GM15510 (cell line): Measurements from ENCODE around the gene LDLRAD3.

Experiments used
- POLR2A ChIP-seq: IDR thresholded peaks from 3 replicates; pipeline ENCODE4 v1.6.1; 2011; ENCODE audit warnings: borderline replicate concordance; ENCODE audit not compliant: insufficient read length; ENCODE audit errors: extremely low read depth

The LDLRAD3 gene

GRCh38 chr11:36238036-36238631 lies 294.3 kb downstream of the LDLRAD3 start:
- no peak for TF ChIP-seq POLR2A

- no peak for TF ChIP-seq POLR2A
These were observed 295.0 kb downstream of the LDLRAD3 start for GRCh38 chr11:36238881-36239280.

GRCh38 chr11:36239636-36240035 lies 295.8 kb downstream of the LDLRAD3 start:
- no peak for TF ChIP-seq POLR2A

- TF ChIP-seq POLR2A: no peak
These were observed 296.3 kb downstream of the LDLRAD3 start for GRCh38 chr11:36240173-36240572.

- TF ChIP-seq POLR2A: no peak
These were observed 296.9 kb downstream of the LDLRAD3 start for GRCh38 chr11:36240801-36241200.

- no peak for TF ChIP-seq POLR2A
These were observed 297.6 kb downstream of the LDLRAD3 start for GRCh38 chr11:36241497-36241896.

- no peak for TF ChIP-seq POLR2A
These were observed 299.8 kb downstream of the LDLRAD3 start for GRCh38 chr11:36243641-36244040.

- TF ChIP-seq POLR2A: no peak
These were observed 303.6 kb downstream of the LDLRAD3 start for GRCh38 chr11:36247493-36247892.

- TF ChIP-seq POLR2A: no peak
These were observed 304.6 kb downstream of the LDLRAD3 start for GRCh38 chr11:36248436-36248835.

GRCh38 chr11:36249246-36249645 lies 305.4 kb downstream of the LDLRAD3 start:
- no peak for TF ChIP-seq POLR2A

- TF ChIP-seq POLR2A: no peak
These were observed 308.0 kb downstream of the LDLRAD3 start for GRCh38 chr11:36251823-36252222.

GRCh38 chr11:36253238-36253637 lies 309.4 kb downstream of the LDLRAD3 start:
- no peak for TF ChIP-seq POLR2A

- no peak for TF ChIP-seq POLR2A
These were observed 310.9 kb downstream of the LDLRAD3 start for GRCh38 chr11:36254713-36255112.

- TF ChIP-seq POLR2A: no peak
These were observed 313.5 kb downstream of the LDLRAD3 start for GRCh38 chr11:36257351-36257750.

- TF ChIP-seq POLR2A: no peak
These were observed 315.0 kb downstream of the LDLRAD3 start for GRCh38 chr11:36258730-36259360.

- TF ChIP-seq POLR2A: no peak
These were observed 317.2 kb downstream of the LDLRAD3 start for GRCh38 chr11:36261094-36261493.
